ENCODE data around the gene RALY.
"Not testable (repeated sequence)": the region's sequence is repeated elsewhere in the genome, so short reads cannot be mapped to it uniquely, and the experiment has no call there.

Gene RALY

GRCh38 chr20:34015401-34016335 lies 22.0 kb downstream of the RALY start:
- peak; percentile 24 for DNase-seq (ENCODE audit: low spot score)

GRCh38 chr20:34016736-34017135 lies 23.0 kb downstream of the RALY start:
- no peak for DNase-seq (ENCODE audit: low spot score)

GRCh38 chr20:34017610-34018009 lies 23.9 kb downstream of the RALY start:
- no peak for DNase-seq (ENCODE audit: low spot score)

- no peak for DNase-seq (ENCODE audit: low spot score)
These were observed 24.5 kb downstream of the RALY start for GRCh38 chr20:34018166-34018565.

- no peak for DNase-seq (ENCODE audit: low spot score)
These were observed 28.6 kb downstream of the RALY start for GRCh38 chr20:34022151-34022838.

GRCh38 chr20:34022839-34023234 lies 29.1 kb downstream of the RALY start:
- DNase-seq (ENCODE audit: low spot score), result no peak

GRCh38 chr20:34023937-34024722 lies 30.4 kb downstream of the RALY start:
- no peak for DNase-seq (ENCODE audit: low spot score)

- no peak for DNase-seq (ENCODE audit: low spot score)
These were observed 31.1 kb downstream of the RALY start for GRCh38 chr20:34024723-34025351.

GRCh38 chr20:34028013-34028412 lies 34.3 kb downstream of the RALY start:
- DNase-seq (ENCODE audit: low spot score), result not testable (repeated sequence)

- DNase-seq (ENCODE audit: low spot score), result no peak
These were observed 35.7 kb downstream of the RALY start for GRCh38 chr20:34029415-34029814.

- no peak for DNase-seq (ENCODE audit: low spot score)
These were observed 36.7 kb downstream of the RALY start for GRCh38 chr20:34030456-34030855.

- DNase-seq (ENCODE audit: low spot score), result no peak
These were observed 40.2 kb downstream of the RALY start for GRCh38 chr20:34033903-34034302.

- no peak for DNase-seq (ENCODE audit: low spot score)
These were observed 43.4 kb downstream of the RALY start for GRCh38 chr20:34037121-34037520.

GRCh38 chr20:34037767-34038166 lies 44.1 kb downstream of the RALY start:
- no peak for DNase-seq (ENCODE audit: low spot score)

GRCh38 chr20:34040300-34040995 lies 46.7 kb downstream of the RALY start:
- no peak for DNase-seq (ENCODE audit: low spot score)

GRCh38 chr20:34041226-34041625 lies 47.5 kb downstream of the RALY start:
- no peak for DNase-seq (ENCODE audit: low spot score)

GRCh38 chr20:34042262-34042661 lies 48.6 kb downstream of the RALY start:
- DNase-seq (ENCODE audit: low spot score), result no peak

- DNase-seq (ENCODE audit: low spot score), result no peak
These were observed 49.3 kb downstream of the RALY start for GRCh38 chr20:34043025-34043424.

- DNase-seq (ENCODE audit: low spot score), result no peak
These were observed 51.6 kb downstream of the RALY start for GRCh38 chr20:34045294-34045693.

GRCh38 chr20:34045930-34046725 lies 52.4 kb downstream of the RALY start:
- DNase-seq (ENCODE audit: low spot score), result no peak
